PC-3 (cell line): Measurements from ENCODE around the gene TM9SF1. TPM values are rescaled to one million over a fixed set of nuclear protein-coding genes. Genes with fewer than 3 reads are reported as not detected.

ENCODE experiments used
- ATAC-seq: fragments of 200-7000 bp; cut with Tn5 transposase; 2 replicates; pipeline ENCODE4 v1.9.1; 2020; ENCODE audit warnings: mild to moderate bottlenecking, moderate library complexity
- BruUV-seq: library from RNA; stranded (reverse); fragments of 400-500 nt; replicated peaks from 2 replicates; lab custom pipeline; 2021; lab: Mats Ljungman, UMichigan
- CTCF ChIA-PET: fragments of 300-600 bp; sonication (Branson Sonifier 250); formaldehyde crosslinking; loops from one replicate; lab custom pipeline; 2022; ENCODE audit warnings: antibody characterized with exemption; lab: Charles Lee
- POLR2A ChIA-PET: fragments of 300-600 bp; sonication (Branson Sonifier 250); formaldehyde crosslinking; loops from one replicate; lab custom pipeline; 2022; ENCODE audit warnings: antibody characterized with exemption; ENCODE audit not compliant: unreplicated experiment; lab: Charles Lee
- DNase-seq: peaks from one replicate; pipeline ENCODE4 v3.0.0-alpha.2; 2015
- H2AFZ ChIP-seq: fragments of 300-600 bp; sonication (generic); 2 replicates; pipeline ENCODE4 v1.6.0; 2016; ENCODE audit warnings: antibody characterized with exemption, low read length
- H3F3A ChIP-seq: fragments of 300-600 bp; sonication (generic); one replicate; pipeline ENCODE4 v1.6.0; 2017; ENCODE audit warnings: antibody characterized with exemption, low read length, control low read depth, mild to moderate bottlenecking; ENCODE audit not compliant: unreplicated experiment
- H3K27ac ChIP-seq: fragments of 300-600 bp; sonication (generic); 2 replicates; pipeline ENCODE4 v1.5.1; 2016; ENCODE audit warnings: mild to moderate bottlenecking, low read length
- H3K27me3 ChIP-seq: fragments of 300-600 bp; sonication (generic); 2 replicates; pipeline ENCODE4 v1.6.1; 2016; ENCODE audit warnings: low read length, mixed read lengths
- H3K36me3 ChIP-seq: fragments of 300-600 bp; sonication (generic); 2 replicates; pipeline ENCODE4 v1.6.1; 2016; ENCODE audit warnings: low read depth, mixed run types, low read length, mixed read lengths
- H3K4me1 ChIP-seq: fragments of 300-600 bp; sonication (generic); 2 replicates; pipeline ENCODE4 v1.5.1; 2016; ENCODE audit warnings: low read length; ENCODE audit not compliant: insufficient read depth
- H3K4me2 ChIP-seq: fragments of 300-600 bp; sonication (generic); 2 replicates; pipeline ENCODE4 v1.6.0; 2016; ENCODE audit warnings: low read length
- H3K4me3 ChIP-seq: fragments of 300-600 bp; sonication (generic); 2 replicates; pipeline ENCODE4 v1.5.1; 2016; ENCODE audit warnings: mild to moderate bottlenecking, low read length, mixed read lengths
- H3K79me2 ChIP-seq: fragments of 300-600 bp; sonication (generic); 2 replicates; pipeline ENCODE4 v1.6.1; 2017; ENCODE audit warnings: low read length, mixed read lengths
- H3K9ac ChIP-seq: fragments of 300-600 bp; sonication (generic); 2 replicates; pipeline ENCODE4 v1.6.0; 2016; ENCODE audit warnings: mild to moderate bottlenecking, low read length
- H3K9me2 ChIP-seq: fragments of 300-600 bp; sonication (generic); replicated peaks from 2 replicates; pipeline ENCODE4 v1.6.1; 2016; ENCODE audit warnings: mixed run types, low read length, mixed read lengths
- H3K9me3 ChIP-seq: fragments of 300-600 bp; sonication (generic); 2 replicates; pipeline ENCODE4 v1.6.1; 2016; ENCODE audit warnings: low read length, mixed read lengths
- H4K20me1 ChIP-seq: fragments of 300-600 bp; sonication (generic); 2 replicates; pipeline ENCODE4 v1.6.1; 2016; ENCODE audit warnings: low read length, mixed read lengths
- CTCF ChIP-seq: fragments of 300-600 bp; sonication (generic); conservative IDR thresholded peaks from 2 replicates; pipeline ENCODE4 v1.5.1; 2017; ENCODE audit warnings: antibody characterized with exemption, low read depth, mild to moderate bottlenecking, low read length
- EZH2 ChIP-seq: fragments of 300-600 bp; sonication (generic); IDR thresholded peaks from one replicate; pipeline ENCODE4 v1.6.1; 2017; ENCODE audit warnings: antibody characterized with exemption, mild to moderate bottlenecking, low read length; ENCODE audit not compliant: unreplicated experiment
- EZH2phosphoT487 ChIP-seq: fragments of 300-600 bp; sonication (generic); IDR thresholded peaks from 2 replicates; pipeline ENCODE4 v1.6.1; 2018; ENCODE audit warnings: mild to moderate bottlenecking, antibody characterized with exemption, low read length, borderline replicate concordance
- intact Hi-C: fragments of 100-400 bp; cut with micrococcal nuclease; formaldehyde crosslinking; loops from 2 replicates; pipeline ENCODE4 v1.9.0; 2023
- total RNA-seq: library from RNA; depleted of rRNA; stranded (reverse); fragments of >200 nt; gene quantifications from 2 replicates; pipeline ENCODE4 v1.2.3, GENCODE V29; 2014

The TM9SF1 gene
- total RNA-seq, 1 experiment from 2014 or later = 52.1 TPM

- no TSS peak for BruUV-seq
- H3K27me3 ChIP-seq = no peaks in the 10 kb centered on the region
- DNase-seq (no peak), ATAC-seq (no peak)
- TF ChIP-seq CTCF (no peak), EZH2 (no peak), EZH2phosphoT487 (no peak)
- no peaks in the 10 kb centered on the region for H3F3A ChIP-seq
- intact Hi-C loops = no loop called here
- ChIA-PET POLR2A (interaction anchor here (0.6 kb wide), 1 partner anchor 59 kb away, joined by 4 read pairs; no protein-coding TSS in a partner anchor), CTCF (no interaction called here)
- H3K36me3 ChIP-seq = peaks cover 45% of the 10 kb centered on the region
- no peak overlapping the region for H3K9ac ChIP-seq
- H2AFZ ChIP-seq = no peak overlapping the region
- H3K4me2 ChIP-seq = no peak overlapping the region
- H3K4me1 ChIP-seq = peaks cover 53% of the 10 kb centered on the region
- no peaks in the 10 kb centered on the region for H3K9me3 ChIP-seq
- peaks cover 43% of the 10 kb centered on the region for H3K79me2 ChIP-seq
- no peaks in the 10 kb centered on the region for H3K9me2 ChIP-seq
- H3K4me3 ChIP-seq = no peak overlapping the region
- H4K20me1 ChIP-seq = 0 out of 2 replicates have a peak, but pooled peaks cover 3% of the 10 kb centered on the region
- no peak overlapping the region for H3K27ac ChIP-seq
Measured at GRCh38 chr14:24238527-24239037, 43.3 kb upstream of the TM9SF1 start.

GRCh38 chr14:24238123-24238522, 42.9 kb upstream of the TM9SF1 start:
- TF ChIP-seq EZH2phosphoT487 (no peak), CTCF (no peak), EZH2 (no peak)
- no TSS peak for BruUV-seq
- Histone ChIP-seq H3K27me3 (no peaks in the 10 kb centered on the region), H3K27ac (no peak overlapping the region), H3F3A (no peaks in the 10 kb centered on the region), H3K9me2 (no peaks in the 10 kb centered on the region), H4K20me1 (0 out of 2 replicates have a peak, but pooled peaks cover 3% of the 10 kb centered on the region), H3K9ac (no peak overlapping the region), H3K4me3 (no peak overlapping the region), H2AFZ (no peak overlapping the region), H3K36me3 (peaks cover 45% of the 10 kb centered on the region), H3K79me2 (peaks cover 48% of the 10 kb centered on the region), H3K4me2 (no peak overlapping the region), H3K4me1 (peaks cover 53% of the 10 kb centered on the region), H3K9me3 (no peaks in the 10 kb centered on the region)
- ChIA-PET POLR2A (no interaction called here), CTCF (no interaction called here)
- intact Hi-C loops = no loop called here
- DNase-seq (peak; percentile 48), ATAC-seq (no peak)

- TF ChIP-seq EZH2phosphoT487 = no peak
- no peak for TF ChIP-seq CTCF
- TF ChIP-seq EZH2 = no peak
- Histone ChIP-seq H4K20me1 (0 out of 2 replicates have a peak, but pooled peaks cover 3% of the 10 kb centered on the region), H3K4me2 (no peak overlapping the region), H3K36me3 (peaks cover 45% of the 10 kb centered on the region), H3K4me1 (peaks cover 53% of the 10 kb centered on the region), H3K9ac (no peak overlapping the region), H3K9me2 (no peaks in the 10 kb centered on the region), H3K27ac (no peak overlapping the region), H3K79me2 (peaks cover 52% of the 10 kb centered on the region), H3K4me3 (no peak overlapping the region), H2AFZ (no peak overlapping the region), H3K27me3 (no peaks in the 10 kb centered on the region), H3F3A (no peaks in the 10 kb centered on the region), H3K9me3 (no peaks in the 10 kb centered on the region)
- intact Hi-C loops = no loop called here
- ATAC-seq (no peak), DNase-seq (no peak)
- no TSS peak for BruUV-seq
- ChIA-PET POLR2A (no interaction called here), CTCF (no interaction called here)
Measured at GRCh38 chr14:24237463-24237955, 42.3 kb upstream of the TM9SF1 start.
